A204.1 (cell line): ENCODE data around the gene GLCCI1.
"Not testable (repeated sequence)": the region's sequence is repeated elsewhere in the genome, so short reads cannot be mapped to it uniquely, and the experiment has no call there.

Source experiments
- FAIRE-seq: peaks from 2 replicates; lab custom pipeline; 2012; peaks lifted over from hg19 to GRCh38; lab: Jason Lieb, UNC

GLCCI1 gene

GRCh38 chr7:8052824-8053223, 84.2 kb downstream of the GLCCI1 start:
- peak; percentile 35 for FAIRE-seq

GRCh38 chr7:8056439-8056838, 87.8 kb downstream of the GLCCI1 start:
- peak; percentile 78 for FAIRE-seq

GRCh38 chr7:8057566-8057965, 89.0 kb downstream of the GLCCI1 start:
- no peak for FAIRE-seq

- no peak for FAIRE-seq
Observed at GRCh38 chr7:8058322-8058721, 89.7 kb downstream of the GLCCI1 start.

DNA sequence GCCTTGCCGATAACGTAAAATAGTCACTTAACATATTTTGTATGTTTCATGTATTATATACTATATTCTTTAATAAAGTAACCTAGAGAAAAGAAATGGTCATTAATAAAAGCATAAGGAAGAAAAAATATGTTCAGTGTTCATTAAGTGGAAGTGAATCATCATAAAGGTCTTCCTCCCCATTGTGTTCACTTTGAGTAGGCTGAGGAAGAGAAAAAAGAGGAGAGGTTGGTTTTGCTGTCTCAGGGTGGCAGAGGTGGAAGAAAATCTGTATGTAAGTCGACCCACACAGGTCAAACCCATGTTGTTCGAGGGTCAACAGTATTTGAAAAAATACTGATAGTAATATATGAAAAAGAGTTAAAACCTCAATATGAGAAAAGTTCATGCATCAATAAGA, 90.3 kb downstream of the GLCCI1 start:
- no peak for FAIRE-seq

DNA sequence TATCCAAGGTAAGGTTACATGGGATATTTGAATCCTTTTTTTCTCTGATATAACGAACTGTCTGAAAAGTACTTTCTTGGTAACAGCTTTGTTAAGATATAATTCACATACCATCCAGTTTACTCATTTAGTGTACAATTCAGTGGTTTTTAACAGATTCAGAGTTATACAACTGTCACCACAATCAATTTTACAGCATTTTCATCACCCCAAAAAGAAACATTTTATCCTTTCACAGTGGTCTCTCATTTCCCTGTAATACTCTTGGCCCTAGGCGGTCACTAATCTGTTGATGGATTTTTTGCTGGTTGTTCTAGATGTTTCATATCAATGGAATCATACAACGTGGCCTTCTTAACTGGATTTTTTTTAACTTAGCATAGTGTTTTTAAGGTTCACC, 91.6 kb downstream of the GLCCI1 start:
- no peak for FAIRE-seq

GRCh38 chr7:8063300-8063699, 94.7 kb downstream of the GLCCI1 start:
- not testable (repeated sequence) for FAIRE-seq

- no peak for FAIRE-seq
Observed at GRCh38 chr7:8063706-8064297, 95.2 kb downstream of the GLCCI1 start.

- no peak for FAIRE-seq
Observed at GRCh38 chr7:8064828-8065227, 96.2 kb downstream of the GLCCI1 start.

DNA sequence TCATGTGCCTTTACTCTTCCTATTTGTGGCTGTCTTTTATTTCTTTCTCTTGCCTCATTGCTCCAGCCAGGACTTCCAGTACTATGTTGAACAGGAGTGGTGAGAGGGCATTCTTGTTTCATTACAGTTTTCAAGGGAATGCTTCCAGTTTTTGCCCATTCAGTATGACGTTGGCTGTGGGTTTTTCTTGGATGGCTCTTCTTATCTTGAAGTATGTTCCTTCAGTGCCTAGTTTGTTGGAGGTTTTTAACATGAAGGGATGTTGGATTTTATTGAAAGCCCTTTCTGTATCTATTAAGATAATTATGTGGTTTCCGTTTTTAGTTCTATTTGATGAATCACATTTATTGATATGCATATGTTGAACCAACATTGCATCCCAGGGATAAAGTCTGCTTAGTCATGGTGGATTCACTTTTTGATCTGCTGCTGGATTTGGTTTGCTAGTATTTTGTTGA, 96.8 kb downstream of the GLCCI1 start:
- no peak for FAIRE-seq

DNA sequence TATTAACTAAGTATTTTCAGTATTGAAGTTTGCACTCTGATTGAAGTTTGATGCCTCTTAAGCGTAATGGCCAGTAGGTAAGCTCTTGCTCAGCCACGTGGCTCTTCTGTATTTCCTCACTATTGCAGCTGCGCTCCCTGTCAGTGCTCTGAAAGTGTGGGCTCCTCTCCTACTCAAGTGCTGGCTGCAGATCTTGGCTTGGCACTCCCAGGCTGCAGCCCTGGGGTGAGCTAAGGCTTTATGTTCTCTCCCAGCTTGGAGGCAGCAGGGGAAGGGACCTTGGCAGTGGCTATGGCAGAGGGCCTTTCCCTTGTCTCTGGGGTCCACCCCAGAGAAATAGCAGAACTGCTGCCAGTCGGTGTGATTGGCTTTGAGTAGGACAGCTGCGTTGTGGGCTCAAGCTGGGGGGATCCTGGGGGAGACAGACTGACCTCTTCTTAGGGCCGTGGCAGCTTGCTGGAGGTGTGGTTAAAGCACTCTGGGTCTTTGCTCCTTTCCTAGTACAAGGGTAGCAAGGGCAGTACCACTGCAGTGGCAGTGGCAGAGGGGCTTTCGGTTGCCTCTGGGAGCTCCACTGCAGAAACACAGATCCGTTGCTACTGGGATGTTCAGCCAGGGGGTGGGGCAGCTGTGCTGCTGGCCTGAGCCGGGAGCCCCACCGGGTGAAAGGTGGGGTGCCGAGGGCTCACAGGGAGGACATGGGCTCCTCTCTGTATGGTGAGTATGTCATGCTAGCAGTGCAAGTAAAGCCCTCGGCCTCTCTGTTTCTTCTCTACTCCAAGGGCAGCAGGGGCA, 100.5 kb downstream of the GLCCI1 start:
- no peak for FAIRE-seq

DNA sequence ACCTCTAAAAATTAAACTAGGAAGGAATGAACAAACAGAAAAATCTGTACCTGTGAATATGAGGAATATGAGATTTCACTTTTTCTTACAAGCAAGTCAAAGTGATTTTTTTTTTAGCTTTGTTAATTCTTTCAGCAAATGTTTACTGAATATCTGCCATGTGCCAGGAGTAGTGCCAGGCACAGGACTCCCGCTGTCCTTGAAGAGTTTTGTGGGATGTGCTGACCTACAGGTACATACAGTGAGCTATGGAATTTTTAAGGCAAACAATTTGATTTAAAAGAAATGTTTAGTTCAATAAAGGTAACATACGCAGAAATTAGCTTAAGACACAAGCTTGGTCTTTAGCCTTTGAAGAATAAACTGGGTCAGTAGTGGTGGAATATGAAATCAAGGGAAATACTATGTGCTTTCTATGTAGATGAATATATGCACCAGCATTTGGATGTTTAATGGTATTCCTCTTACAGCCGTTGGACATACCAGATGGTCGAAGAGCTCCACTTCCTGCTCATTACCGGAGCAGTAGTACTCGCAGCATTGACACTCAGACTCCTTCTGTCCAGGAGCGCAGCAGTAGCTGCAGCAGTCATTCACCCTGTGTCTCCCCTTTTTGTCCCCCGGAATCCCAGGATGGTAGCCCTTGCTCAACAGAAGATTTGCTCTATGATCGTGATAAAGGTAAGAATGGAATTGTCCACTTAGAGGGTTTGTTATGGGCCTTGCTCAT, 102.0 kb downstream of the GLCCI1 start:
- no peak for FAIRE-seq

DNA sequence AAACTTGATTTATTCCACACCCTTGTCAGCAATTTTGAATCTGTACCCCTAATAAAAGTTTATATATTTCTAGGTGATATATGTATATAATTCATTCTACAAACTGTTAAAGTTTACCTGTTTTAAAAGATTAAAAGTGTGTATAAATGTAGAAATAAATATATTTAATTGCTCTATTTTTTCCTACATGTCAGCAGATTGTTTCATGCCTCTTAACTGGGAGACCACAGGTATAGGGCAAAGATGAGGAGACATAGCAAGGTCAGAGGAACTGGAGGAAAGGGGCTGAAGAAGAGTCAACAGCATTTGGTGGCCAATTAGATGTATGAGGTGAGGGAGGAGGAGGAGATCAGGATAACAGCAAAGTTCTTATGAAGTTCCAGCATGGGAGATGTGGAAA, 109.8 kb downstream of the GLCCI1 start:
- FAIRE-seq, result no peak

GRCh38 chr7:8082762-8083161, 114.2 kb downstream of the GLCCI1 start:
- no peak for FAIRE-seq

DNA sequence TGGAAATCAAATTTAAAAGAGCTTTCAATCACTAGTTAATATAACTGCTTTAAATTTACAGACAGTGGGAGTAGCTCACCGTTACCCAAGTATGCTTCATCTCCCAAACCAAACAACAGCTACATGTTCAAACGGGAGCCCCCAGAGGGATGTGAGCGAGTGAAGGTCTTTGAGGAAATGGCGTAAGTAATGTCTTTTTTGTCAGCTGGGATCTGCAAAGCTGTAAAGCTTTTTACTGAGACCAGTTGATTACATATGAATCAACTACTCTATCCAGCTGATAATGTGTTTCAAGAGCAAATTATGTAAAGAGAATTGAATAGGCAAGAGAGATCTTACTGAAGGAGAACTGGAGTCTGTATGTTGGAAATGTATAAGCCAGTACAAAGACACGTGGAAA, 116.2 kb downstream of the GLCCI1 start:
- FAIRE-seq, result no peak

DNA sequence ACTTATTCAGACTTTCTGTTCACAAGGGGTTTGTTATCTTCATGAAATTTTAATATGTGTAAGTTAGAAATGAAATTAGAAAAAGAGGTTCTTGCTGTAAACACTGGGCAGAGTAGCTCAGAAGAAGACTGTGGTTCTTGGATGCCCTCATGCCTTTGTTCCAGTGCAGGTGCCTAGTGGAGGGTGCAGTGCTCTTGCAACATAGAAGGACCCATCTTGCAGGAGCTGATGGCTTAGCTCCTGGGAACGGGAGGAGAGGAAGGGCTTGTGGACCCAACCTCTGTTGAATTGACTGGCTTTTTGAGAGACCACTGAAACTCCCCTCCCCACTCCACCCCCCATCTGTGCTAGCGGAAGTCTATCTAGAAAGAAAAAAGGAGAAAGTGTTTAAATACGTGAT, 116.8 kb downstream of the GLCCI1 start:
- no peak for FAIRE-seq

- no peak for FAIRE-seq
Observed at GRCh38 chr7:8086239-8086638, 117.6 kb downstream of the GLCCI1 start.

DNA sequence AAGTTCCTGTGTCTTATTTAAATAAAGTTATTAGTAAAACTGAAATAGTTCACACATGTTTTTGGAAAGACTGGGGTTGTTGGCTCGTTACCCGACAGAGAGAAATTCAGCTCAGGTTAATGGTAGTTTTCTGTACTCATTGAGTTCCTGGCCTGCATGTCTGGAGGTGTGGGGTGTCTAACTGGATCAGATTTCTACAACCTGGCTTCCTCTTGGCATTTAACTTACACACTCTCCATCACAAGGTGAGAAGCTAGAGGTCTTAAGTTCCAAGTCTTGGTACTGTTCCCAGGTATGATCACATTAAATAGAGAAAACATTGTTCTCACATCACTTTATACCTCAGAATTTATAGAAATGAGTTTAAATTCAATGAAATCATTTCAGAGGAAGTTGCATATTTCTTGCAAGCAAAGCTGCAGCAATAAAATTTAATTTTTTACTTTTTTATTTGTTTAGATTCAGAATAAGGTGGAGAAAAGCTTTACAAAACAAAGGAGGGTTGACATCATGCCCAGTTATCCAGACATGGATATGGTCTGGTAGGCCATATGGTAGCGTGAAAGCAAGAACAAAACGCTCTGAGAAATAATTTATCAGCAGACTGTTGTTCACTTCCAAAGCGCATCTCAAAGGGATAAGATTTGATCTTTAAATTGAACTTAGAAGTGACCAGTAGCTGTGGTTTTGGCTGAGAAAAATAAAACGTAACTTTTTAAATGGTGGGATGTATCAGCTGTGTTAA, 120.6 kb downstream of the GLCCI1 start:
- no peak for FAIRE-seq

DNA sequence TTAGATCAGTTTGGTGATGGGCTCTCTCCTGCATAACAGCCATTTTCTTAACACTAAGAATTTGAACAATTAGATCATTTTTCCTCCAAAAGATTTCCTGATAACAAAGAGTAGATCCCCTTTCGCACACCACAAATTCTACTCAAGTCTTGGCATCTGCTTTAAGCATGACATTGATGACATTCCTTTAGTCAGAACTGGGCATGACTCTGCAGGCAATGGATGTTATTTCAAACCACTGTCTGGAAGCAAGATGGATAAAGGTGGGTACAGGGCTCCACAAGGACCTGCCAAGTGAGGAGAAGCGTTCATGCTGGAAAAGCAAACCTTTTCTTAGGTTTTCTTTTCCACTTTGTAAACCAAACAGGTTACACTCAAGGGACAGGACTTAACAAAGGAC, 123.5 kb downstream of the GLCCI1 start:
- no peak for FAIRE-seq

- FAIRE-seq, result no peak
Observed at GRCh38 chr7:8094164-8095140, 125.9 kb downstream of the GLCCI1 start.

- not testable (repeated sequence) for FAIRE-seq
Observed at GRCh38 chr7:8101292-8101691, 132.7 kb downstream of the GLCCI1 start.
